ENCODE data around the gene GSTO2.

GRCh38 chr10:104317726-104318299 is 48.8 kb downstream of the GSTO2 start:
- TF ChIP-seq GATA2 (IDR thresholded peaks at IDR 0.05; ENCODE audit: low read depth, low read length) (no peak), GATA3 (IDR thresholded peaks at IDR 0.05; ENCODE audit: low read depth, low read length) (no peak)
